Activated naive CD4-positive, alpha-beta T cell treated with anti-CD3 and anti-CD28 coated beads for 36 hours (primary cell): Measurements from ENCODE around the gene SSH2. TPM values are rescaled to one million over a fixed set of nuclear protein-coding genes. Genes with fewer than 3 reads are reported as not detected.
"Not testable (repeated sequence)": the region's sequence is repeated elsewhere in the genome, so short reads cannot be mapped to it uniquely, and the experiment has no call there.

Experiments used
- CTCF ChIA-PET: fragments of 350-600 bp; sonication (Branson Sonifier 250); formaldehyde crosslinking; loops from one replicate; lab custom pipeline; 2021; ENCODE audit warnings: antibody characterized with exemption; lab: Charles Lee
- DNase-seq: peaks from one replicate; pipeline ENCODE4 v3.0.0-alpha.2; 2020
- H3K27ac Mint-ChIP-seq: one replicate; pipeline ENCODE4 v1.8.0; 2021; ENCODE audit warnings: mild to moderate bottlenecking, mixed read lengths
- H3K27me3 Mint-ChIP-seq: one replicate; pipeline ENCODE4 v1.8.0; 2021; ENCODE audit warnings: low read depth, mixed read lengths
- H3K36me3 Mint-ChIP-seq: one replicate; pipeline ENCODE4 v1.8.0; 2021; ENCODE audit warnings: low read depth, mixed read lengths
- H3K4me1 Mint-ChIP-seq: one replicate; pipeline ENCODE4 v1.8.0; 2021; ENCODE audit warnings: low read depth, mixed read lengths
- H3K4me3 Mint-ChIP-seq: one replicate; pipeline ENCODE4 v1.8.0; 2021; ENCODE audit warnings: mild to moderate bottlenecking, moderate library complexity, mixed read lengths
- H3K9me3 Mint-ChIP-seq: one replicate; pipeline ENCODE4 v1.8.0; 2021; ENCODE audit warnings: mixed read lengths
- intact Hi-C: fragments of 100-400 bp; cut with micrococcal nuclease; formaldehyde crosslinking; loops from one replicate; pipeline ENCODE4 v1.15.1; 2023
- total RNA-seq, 2 experiments: library from RNA; stranded (reverse); gene quantifications; one replicate each; pipeline ENCODE4 v1.2.3, GENCODE V29; 2021

SSH2 gene
- total RNA-seq, 2 experiments from 2014 or later: 32.4 to 35.3 TPM

- intact Hi-C loops: no loop called here
- H3K4me3 Mint-ChIP-seq: no peak overlapping the region
- H3K27ac Mint-ChIP-seq: no peak overlapping the region
- peaks cover 4% of the 10 kb centered on the region for H3K36me3 Mint-ChIP-seq
- H3K27me3 Mint-ChIP-seq: no peaks in the 10 kb centered on the region
- no peaks in the 10 kb centered on the region for H3K4me1 Mint-ChIP-seq
- DNase-seq: no peak
- peaks cover 12% of the 10 kb centered on the region for H3K9me3 Mint-ChIP-seq
- CTCF ChIA-PET: no interaction called here
Observed at GRCh38 chr17:29954405-29954804, 24.4 kb upstream of the SSH2 start.

- Mint-ChIP-seq H3K9me3 (peaks cover 6% of the 10 kb centered on the region), H3K36me3 (peaks cover 4% of the 10 kb centered on the region), H3K27me3 (no peaks in the 10 kb centered on the region), H3K27ac (no peak overlapping the region), H3K4me3 (no peak overlapping the region), H3K4me1 (no peaks in the 10 kb centered on the region)
- DNase-seq: no peak
- intact Hi-C loops: no loop called here
- CTCF ChIA-PET: interaction anchor here (1.0 kb wide), 1 partner anchor 72 kb away, joined by 3 read pairs; no protein-coding TSS in a partner anchor
Observed at GRCh38 chr17:29949696-29950095, 19.7 kb upstream of the SSH2 start.

- H3K27me3 Mint-ChIP-seq: no peaks in the 10 kb centered on the region
- H3K9me3 Mint-ChIP-seq: peaks cover 3% of the 10 kb centered on the region
- H3K4me3 Mint-ChIP-seq: no peak overlapping the region
- no peak for DNase-seq
- H3K36me3 Mint-ChIP-seq: peaks cover under 1% of the 10 kb centered on the region
- H3K27ac Mint-ChIP-seq: no peak overlapping the region
- intact Hi-C loops: no loop called here
- CTCF ChIA-PET: interaction anchor here (1.0 kb wide), 1 partner anchor 18 kb away, joined by 5 read pairs; no protein-coding TSS in a partner anchor
- H3K4me1 Mint-ChIP-seq: no peaks in the 10 kb centered on the region
Observed at GRCh38 chr17:29948448-29949215, 18.6 kb upstream of the SSH2 start.

- Mint-ChIP-seq H3K9me3 (no peaks in the 10 kb centered on the region), H3K27ac (no peak overlapping the region), H3K36me3 (no peaks in the 10 kb centered on the region), H3K4me1 (no peaks in the 10 kb centered on the region), H3K4me3 (no peak overlapping the region), H3K27me3 (no peaks in the 10 kb centered on the region)
- intact Hi-C loops: no loop called here
- DNase-seq: no peak
- CTCF ChIA-PET: no interaction called here
Observed at GRCh38 chr17:29945281-29945680, 15.3 kb upstream of the SSH2 start.

- Mint-ChIP-seq H3K4me3 (no peak within 1 kb of the TSS), H3K9me3 (no peaks in the 10 kb centered on the region), H3K27ac (no peak within 1 kb of the TSS), H3K36me3 (no peaks in the 10 kb centered on the region), H3K27me3 (no peaks in the 10 kb centered on the region), H3K4me1 (no peaks in the 10 kb centered on the region)
- CTCF ChIA-PET: interaction anchor here (0.6 to 1.8 kb wide), 2 partner anchors 10 to 18 kb away, joined by 3 to 7 read pairs; no protein-coding TSS in a partner anchor
- intact Hi-C loops: no loop called here
- DNase-seq: no peak
Observed at GRCh38 chr17:29941334-29941733, 11.3 kb upstream of the SSH2 start, which contains the start of gene EFCAB5. TSS of gene EFCAB5 (plus strand) at chr17:29941634. CDS start at chr17:29941797, 163 bp downstream.

- Mint-ChIP-seq H3K27ac (no peak overlapping the region), H3K36me3 (no peaks in the 10 kb centered on the region), H3K4me3 (no peak overlapping the region), H3K4me1 (no peaks in the 10 kb centered on the region), H3K27me3 (no peaks in the 10 kb centered on the region), H3K9me3 (no peaks in the 10 kb centered on the region)
- CTCF ChIA-PET: interaction anchor here (0.6 to 1.4 kb wide), 2 partner anchors 129 to 1190 kb away, joined by 4 read pairs; no protein-coding TSS in a partner anchor
- intact Hi-C loops: no loop called here
- no peak for DNase-seq
Observed at GRCh38 chr17:29936724-29937123, 6.7 kb upstream of the SSH2 start.

- H3K9me3 Mint-ChIP-seq, H3K4me3 Mint-ChIP-seq, H3K36me3 Mint-ChIP-seq, H3K27ac Mint-ChIP-seq, H3K27me3 Mint-ChIP-seq, intact Hi-C loops, H3K4me1 Mint-ChIP-seq, DNase-seq: not testable (repeated sequence)
- CTCF ChIA-PET: interaction anchor here (0.6 to 8.1 kb wide), 4 partner anchors 124 to 297 kb away, joined by 3 to 213 read pairs (median 4); no protein-coding TSS in a partner anchor
Observed at GRCh38 chr17:29935909-29936308, 5.9 kb upstream of the SSH2 start.

GRCh38 chr17:29933379-29933778 lies 3.4 kb upstream of the SSH2 start:
- CTCF ChIA-PET: interaction anchor here (0.7 to 8.1 kb wide), 3 partner anchors 88 to 129 kb away, joined by 3 to 213 read pairs (median 6); no protein-coding TSS in a partner anchor
- intact Hi-C loops: loop anchor here (5.0 kb wide), 2 partner anchors 89 to 366 kb away; partner anchors contain the start of genes ABHD15 and TP53I13
- H3K27ac Mint-ChIP-seq: no peak overlapping the region
- H3K27me3 Mint-ChIP-seq: no peaks in the 10 kb centered on the region
- no peak overlapping the region for H3K4me3 Mint-ChIP-seq
- DNase-seq: no peak
- H3K36me3 Mint-ChIP-seq: no peaks in the 10 kb centered on the region
- no peaks in the 10 kb centered on the region for H3K9me3 Mint-ChIP-seq
- H3K4me1 Mint-ChIP-seq: peaks cover 4% of the 10 kb centered on the region

GRCh38 chr17:29931231-29931932 lies 1.4 kb upstream of the SSH2 start:
- H3K27ac Mint-ChIP-seq: no peak overlapping the region
- no peak overlapping the region for H3K4me3 Mint-ChIP-seq
- intact Hi-C loops: loop anchor here (1.0 to 5.0 kb wide), 8 partner anchors 63 to 364 kb away; partner anchors contain the start of genes ABHD15 and TP53I13
- no peaks in the 10 kb centered on the region for H3K36me3 Mint-ChIP-seq
- DNase-seq: peak; percentile 78
- peaks cover 16% of the 10 kb centered on the region for H3K4me1 Mint-ChIP-seq
- no peaks in the 10 kb centered on the region for H3K9me3 Mint-ChIP-seq
- CTCF ChIA-PET: interaction anchor here (0.6 to 8.1 kb wide), 62 partner anchors 8 to 1220 kb away, joined by 3 to 213 read pairs (median 4); partner anchors contain the start of genes ABHD15, CORO6, EFCAB5 and NUFIP2
- no peaks in the 10 kb centered on the region for H3K27me3 Mint-ChIP-seq

GRCh38 chr17:29930409-29931010 lies 482 bp upstream of the SSH2 start:
- CTCF ChIA-PET: interaction anchor here (0.6 to 8.1 kb wide), 50 partner anchors 9 to 1219 kb away, joined by 3 to 213 read pairs (median 5); partner anchors contain the start of genes ABHD15, CORO6, EFCAB5 and NUFIP2
- no peak overlapping the region for H3K4me3 Mint-ChIP-seq
- H3K4me1 Mint-ChIP-seq: peaks cover 18% of the 10 kb centered on the region
- H3K9me3 Mint-ChIP-seq: no peaks in the 10 kb centered on the region
- H3K27ac Mint-ChIP-seq: no peak overlapping the region
- H3K36me3 Mint-ChIP-seq: no peaks in the 10 kb centered on the region
- no peaks in the 10 kb centered on the region for H3K27me3 Mint-ChIP-seq
- DNase-seq: no peak
- intact Hi-C loops: loop anchor here (1.0 to 5.0 kb wide), 9 partner anchors 62 to 363 kb away; partner anchors contain the start of genes ABHD15 and TP53I13

GRCh38 chr17:29929006-29929532 lies 959 bp downstream of the SSH2 start:
- DNase-seq: peak; percentile 47
- Mint-ChIP-seq H3K27me3 (no peaks in the 10 kb centered on the region), H3K4me3 (no peak overlapping the region), H3K36me3 (no peaks in the 10 kb centered on the region), H3K27ac (no peak overlapping the region), H3K9me3 (no peaks in the 10 kb centered on the region), H3K4me1 (peaks cover 26% of the 10 kb centered on the region)
- CTCF ChIA-PET: interaction anchor here (0.9 to 8.1 kb wide), 3 partner anchors 11 to 313 kb away, joined by 3 to 213 read pairs (median 18); no protein-coding TSS in a partner anchor
- intact Hi-C loops: no loop called here
